Smooth muscle cell (in vitro differentiated cells): ENCODE measurements around the gene CHN2. TPM values are rescaled to one million over a fixed set of nuclear protein-coding genes. Genes with fewer than 3 reads are reported as not detected.

Experiments
- DNase-seq: peaks from one replicate; lab custom pipeline; 2025; ENCODE audit not compliant: unreplicated experiment; lab: John Stamatoyannopoulos, UW
- H2AFZ ChIP-seq: fragments of 200-600 bp; sonication (generic); 2 replicates; pipeline ENCODE4 v1.6.0; 2016; ENCODE audit warnings: antibody characterized with exemption, low read depth, mild to moderate bottlenecking
- H3F3A ChIP-seq: fragments of 200-600 bp; sonication (generic); 2 replicates; pipeline ENCODE4 v1.6.0; 2017; ENCODE audit warnings: antibody characterized with exemption, low read depth
- H3K27ac ChIP-seq: fragments of 200-600 bp; sonication (generic); 2 replicates; pipeline ENCODE4 v1.5.1; 2016; ENCODE audit warnings: low read depth, mild to moderate bottlenecking
- H3K27me3 ChIP-seq: fragments of 200-600 bp; sonication (generic); 2 replicates; pipeline ENCODE4 v1.6.1; 2016; ENCODE audit warnings: low read depth, mild to moderate bottlenecking
- H3K36me3 ChIP-seq: fragments of 200-600 bp; sonication (generic); 2 replicates; pipeline ENCODE4 v1.5.1; 2016; ENCODE audit warnings: low read depth
- H3K4me1 ChIP-seq: fragments of 200-600 bp; sonication (generic); 2 replicates; pipeline ENCODE4 v1.5.1; 2016; ENCODE audit warnings: low read depth
- H3K4me2 ChIP-seq: fragments of 200-600 bp; sonication (generic); 2 replicates; pipeline ENCODE4 v1.6.0; 2016; ENCODE audit warnings: mild to moderate bottlenecking
- H3K4me3 ChIP-seq: fragments of 200-600 bp; sonication (generic); 2 replicates; pipeline ENCODE4 v1.5.1; 2016; ENCODE audit warnings: mild to moderate bottlenecking
- H3K79me2 ChIP-seq: fragments of 200-600 bp; sonication (generic); 2 replicates; pipeline ENCODE4 v1.6.0; 2016; ENCODE audit warnings: low read depth, mild to moderate bottlenecking
- H3K9ac ChIP-seq: fragments of 200-600 bp; sonication (generic); 2 replicates; pipeline ENCODE4 v1.6.0; 2016; ENCODE audit warnings: low read depth
- H3K9me3 ChIP-seq: fragments of 200-600 bp; sonication (generic); replicated peaks from 2 replicates; pipeline ENCODE4 v1.5.1; 2016; ENCODE audit warnings: low read depth
- H4K20me1 ChIP-seq: fragments of 200-600 bp; sonication (generic); 2 replicates; pipeline ENCODE4 v1.6.0; 2016; ENCODE audit warnings: low read depth
- CTCF ChIP-seq: fragments of 200-600 bp; sonication (generic); IDR thresholded peaks from 2 replicates; pipeline ENCODE4 v1.5.1; 2017; ENCODE audit warnings: borderline replicate concordance, mild to moderate bottlenecking, antibody characterized with exemption; ENCODE audit not compliant: insufficient read depth, poor library complexity, severe bottlenecking
- WGBS: methylation state at CpG from one replicate; pipeline ENCODE4 v1.1.7; 2016; ENCODE audit warnings: low lambda C conversion rate; 5-methylcytosine and 5-hydroxymethylcytosine counted together
- polyA plus RNA-seq: library from polyadenylated mRNA; unstranded; fragments of >200 nt; fragmentation: Nextera tagmentation; extraction: Ambion mirVana; gene quantifications from 2 replicates; pipeline ENCODE4 v1.2.1, GENCODE V29; 2016
- total RNA-seq: library from RNA; depleted of rRNA; stranded (reverse); fragments of >200 nt; gene quantifications from 2 replicates; pipeline ENCODE4 v1.2.3, GENCODE V29; 2014

Gene CHN2
- total and polyA plus RNA-seq, 2 experiments from 2014 or later = 7.4 to 20.7 TPM

- Histone ChIP-seq H4K20me1 (no peaks in the 10 kb centered on the region), H3K9ac (no peak overlapping the region), H2AFZ (no peak overlapping the region), H3K27ac (no peak overlapping the region), H3K9me3 (no peaks in the 10 kb centered on the region), H3K27me3 (no peaks in the 10 kb centered on the region), H3K4me3 (no peak overlapping the region), H3K36me3 (no peaks in the 10 kb centered on the region), H3K4me1 (no peaks in the 10 kb centered on the region), H3K4me2 (no peak overlapping the region), H3F3A (no peaks in the 10 kb centered on the region), H3K79me2 (no peaks in the 10 kb centered on the region)
- DNase-seq = no peak
- 97% methylated on average over 5 of the region's 5 CpGs for WGBS
- TF ChIP-seq CTCF = no peak
Observed at GRCh38 chr7:29508608-29509007, 314.0 kb downstream of the CHN2 start.

DNA sequence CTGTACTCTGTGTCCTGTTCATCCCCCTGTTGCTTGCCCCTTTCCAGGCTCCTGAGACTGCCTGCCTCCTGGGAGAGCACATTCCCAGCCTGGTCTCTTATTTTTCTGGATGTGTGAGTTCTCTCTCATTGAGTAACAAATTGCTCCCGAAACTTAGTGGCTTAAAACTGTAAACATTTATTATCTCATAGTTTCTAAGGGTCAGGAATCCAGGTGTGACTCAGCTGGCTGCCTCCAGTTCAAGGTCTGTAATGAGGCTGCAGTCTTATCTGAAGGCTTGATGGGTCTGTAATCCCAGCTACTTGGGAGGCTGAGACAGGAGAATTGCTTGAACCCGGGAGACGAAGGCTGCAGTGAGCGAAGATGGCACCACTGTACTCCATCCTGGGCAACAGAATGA, 315.5 kb downstream of the CHN2 start:
- 82% methylated on average over 4 of the region's 4 CpGs for WGBS
- no peak for TF ChIP-seq CTCF

GRCh38 chr7:29511337-29511736, 316.8 kb downstream of the CHN2 start:
- H3K27me3 ChIP-seq = no peaks in the 10 kb centered on the region
- WGBS = 83% methylated on average over 1 of the region's 1 CpG

More for the DNA sequence above, 315.5 kb downstream of the CHN2 start:
- no peak overlapping the region for H3K4me2 ChIP-seq
- no peaks in the 10 kb centered on the region for H3K27me3 ChIP-seq
- H4K20me1 ChIP-seq = no peaks in the 10 kb centered on the region
- H3K79me2 ChIP-seq = no peaks in the 10 kb centered on the region
- H3F3A ChIP-seq = no peaks in the 10 kb centered on the region
- H3K9me3 ChIP-seq = no peaks in the 10 kb centered on the region
- H3K36me3 ChIP-seq = no peaks in the 10 kb centered on the region
- H3K4me1 ChIP-seq = no peaks in the 10 kb centered on the region
- no peak overlapping the region for H3K27ac ChIP-seq
- DNase-seq = no peak
- no peak overlapping the region for H3K9ac ChIP-seq
- no peak overlapping the region for H3K4me3 ChIP-seq
- H2AFZ ChIP-seq = no peak overlapping the region

More at GRCh38 chr7:29511337-29511736, 316.8 kb downstream of the CHN2 start:
- H3K9me3 ChIP-seq = no peaks in the 10 kb centered on the region
- no peaks in the 10 kb centered on the region for H3F3A ChIP-seq
- H3K9ac ChIP-seq = no peak overlapping the region
- H3K4me2 ChIP-seq = no peak overlapping the region
- TF ChIP-seq CTCF = no peak
- H3K79me2 ChIP-seq = no peaks in the 10 kb centered on the region
- H2AFZ ChIP-seq = no peak overlapping the region
- no peak overlapping the region for H3K27ac ChIP-seq
- no peak for DNase-seq
- H3K36me3 ChIP-seq = no peaks in the 10 kb centered on the region
- no peak overlapping the region for H3K4me3 ChIP-seq
- H4K20me1 ChIP-seq = no peaks in the 10 kb centered on the region
- no peaks in the 10 kb centered on the region for H3K4me1 ChIP-seq
